Stimulated activated CD8-positive, alpha-beta memory T cell treated with anti-CD3 and anti-CD28 coated beads, Interleukin-4, amount 100 ng/mL, for 24 hours (primary cell): ENCODE results near the gene ANKS3.

Experiments
- DNase-seq: peaks from one replicate; pipeline ENCODE4 v3.0.0-alpha.2; 2020; ENCODE audit warnings: low read depth

The ANKS3 gene

DNA sequence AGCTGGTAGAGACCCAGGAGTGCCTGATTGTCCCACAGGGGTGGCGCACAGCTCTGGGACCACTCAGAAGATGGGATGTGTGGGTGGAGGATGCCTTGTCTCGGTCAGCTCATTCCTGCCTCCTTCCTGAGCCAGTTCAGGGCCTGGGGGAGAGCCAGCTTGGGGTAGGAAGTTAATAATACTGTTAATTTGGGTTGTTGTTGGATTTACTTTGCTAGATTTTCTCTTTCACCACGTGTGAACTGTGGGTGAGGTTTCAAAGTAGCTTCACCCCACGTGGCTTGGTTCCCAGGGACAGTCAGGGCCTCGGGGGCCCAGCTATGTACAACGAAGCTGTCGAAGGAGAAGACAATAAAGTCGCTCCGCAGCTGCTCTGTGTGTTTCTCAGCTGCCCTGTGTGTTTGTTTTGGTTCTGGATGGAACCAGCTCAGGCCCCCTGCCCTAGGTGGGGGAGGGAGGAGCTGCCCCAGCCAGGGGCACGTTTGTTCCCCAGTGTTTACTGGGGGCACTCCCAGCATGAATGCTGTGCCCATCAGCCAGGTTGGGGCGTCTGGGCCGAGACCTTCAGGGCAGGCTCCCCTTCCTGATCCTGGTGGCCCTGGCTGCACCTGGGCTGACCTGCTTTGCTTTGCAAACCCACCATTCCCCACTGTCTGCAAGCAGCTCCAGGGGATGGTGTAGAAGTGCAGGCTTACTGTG lies 38.4 kb downstream of the ANKS3 start:
- no peak for DNase-seq

DNA sequence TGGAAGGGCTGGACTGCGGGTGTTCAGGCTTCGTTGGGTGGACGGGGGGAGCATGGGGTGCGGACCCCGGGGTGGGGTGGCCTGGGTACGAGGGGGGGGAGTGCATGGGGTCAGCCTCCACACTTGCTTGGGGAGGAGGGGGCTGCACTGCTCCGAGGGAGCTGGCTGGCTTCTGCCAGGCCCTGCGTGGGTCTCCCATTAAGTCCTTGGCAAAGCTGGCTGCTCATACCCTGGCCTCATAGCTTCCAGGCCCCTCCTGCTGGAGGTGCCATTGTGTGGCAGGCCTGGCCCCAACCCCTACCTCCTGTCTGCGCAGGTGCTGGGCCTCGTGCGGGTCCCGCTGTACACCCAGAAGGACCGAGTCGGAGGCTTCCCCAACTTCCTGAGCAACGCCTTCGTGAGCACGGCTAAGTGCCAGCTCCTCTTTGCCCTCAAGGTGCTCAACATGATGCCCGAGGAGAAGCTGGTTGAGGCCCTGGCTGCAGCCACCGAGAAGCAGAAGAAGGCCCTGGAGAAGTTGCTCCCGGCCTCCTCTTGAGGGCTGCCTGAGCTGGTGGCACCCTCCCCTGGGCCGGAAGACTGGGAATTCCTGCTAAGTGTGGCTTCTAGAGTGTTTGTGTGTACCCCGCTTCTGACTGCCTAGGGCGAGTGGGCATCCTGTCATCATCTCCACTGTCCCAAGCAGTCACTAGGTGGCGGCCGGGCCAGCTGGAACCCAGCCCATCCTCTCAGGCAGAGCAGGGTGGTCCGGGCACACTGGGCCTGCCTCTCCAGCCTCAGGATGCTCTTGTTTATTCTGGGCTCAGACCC lies 39.2 kb downstream of the ANKS3 start:
- DNase-seq, result no peak

DNA sequence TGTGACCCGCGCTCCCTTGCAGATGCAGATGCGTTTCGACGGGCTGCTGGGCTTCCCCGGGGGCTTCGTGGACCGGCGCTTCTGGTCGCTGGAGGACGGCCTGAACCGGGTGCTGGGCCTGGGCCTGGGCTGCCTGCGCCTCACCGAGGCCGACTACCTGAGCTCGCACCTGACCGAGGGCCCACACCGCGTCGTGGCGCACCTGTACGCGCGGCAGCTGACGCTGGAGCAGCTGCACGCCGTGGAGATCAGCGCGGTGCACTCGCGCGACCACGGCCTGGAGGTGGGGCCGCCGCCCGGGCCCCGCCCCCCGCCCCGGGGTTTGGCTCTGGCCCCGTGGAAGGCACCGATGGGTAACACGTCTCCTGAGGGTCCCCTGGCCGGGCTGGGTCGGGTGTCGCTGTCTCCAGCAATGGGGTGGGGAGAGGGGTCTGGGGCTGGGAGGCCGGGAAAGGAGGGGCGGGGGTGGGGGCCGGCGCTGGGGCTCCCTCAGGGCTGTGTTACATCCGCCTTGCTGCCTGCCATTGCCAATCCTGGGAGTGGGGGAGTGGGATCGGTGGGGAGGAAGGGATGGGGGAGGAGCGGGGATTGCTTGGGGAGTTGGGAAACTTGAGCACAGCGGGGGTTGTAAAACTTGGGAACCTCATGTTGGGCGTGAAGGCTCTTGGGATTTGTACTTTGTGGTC lies 40.0 kb downstream of the ANKS3 start:
- DNase-seq, result peak; percentile 23

DNA sequence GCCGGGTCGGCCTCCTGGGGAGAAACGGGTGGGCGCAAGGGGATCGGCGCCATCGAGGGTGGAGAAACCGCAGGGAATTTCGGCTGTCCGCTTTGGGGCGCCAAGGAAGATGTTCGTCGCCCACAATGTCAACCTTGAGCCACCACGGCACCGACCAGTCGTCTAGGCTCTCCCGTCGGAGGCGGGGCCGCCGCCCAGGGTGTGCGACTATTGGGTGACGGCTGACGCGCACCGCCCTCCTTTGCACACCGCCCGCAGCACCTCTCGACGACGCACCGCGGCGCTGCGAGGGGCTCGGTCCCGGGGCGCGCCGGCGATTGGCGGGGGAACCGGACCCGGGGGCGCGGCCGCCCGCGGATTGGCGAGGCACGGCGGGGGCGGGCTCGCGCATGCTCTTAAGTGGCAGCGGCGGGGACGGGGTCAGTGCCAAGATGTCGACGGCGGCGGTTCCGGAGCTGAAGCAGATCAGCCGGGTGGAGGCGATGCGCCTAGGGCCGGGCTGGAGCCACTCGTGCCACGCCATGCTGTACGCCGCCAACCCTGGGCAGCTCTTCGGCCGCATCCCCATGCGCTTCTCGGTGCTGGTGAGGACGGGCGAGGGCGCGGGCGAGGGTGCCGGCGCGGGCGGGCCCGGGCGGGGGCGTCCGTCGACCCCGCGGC lies 40.6 kb downstream of the ANKS3 start, which contains the start of gene NUDT16L1:
TSS of gene NUDT16L1 (plus strand) at position 267 of the 660 bp plus-strand sequence. CDS start at position 432, 165 bp downstream.
- peak; percentile 96 for DNase-seq

DNA sequence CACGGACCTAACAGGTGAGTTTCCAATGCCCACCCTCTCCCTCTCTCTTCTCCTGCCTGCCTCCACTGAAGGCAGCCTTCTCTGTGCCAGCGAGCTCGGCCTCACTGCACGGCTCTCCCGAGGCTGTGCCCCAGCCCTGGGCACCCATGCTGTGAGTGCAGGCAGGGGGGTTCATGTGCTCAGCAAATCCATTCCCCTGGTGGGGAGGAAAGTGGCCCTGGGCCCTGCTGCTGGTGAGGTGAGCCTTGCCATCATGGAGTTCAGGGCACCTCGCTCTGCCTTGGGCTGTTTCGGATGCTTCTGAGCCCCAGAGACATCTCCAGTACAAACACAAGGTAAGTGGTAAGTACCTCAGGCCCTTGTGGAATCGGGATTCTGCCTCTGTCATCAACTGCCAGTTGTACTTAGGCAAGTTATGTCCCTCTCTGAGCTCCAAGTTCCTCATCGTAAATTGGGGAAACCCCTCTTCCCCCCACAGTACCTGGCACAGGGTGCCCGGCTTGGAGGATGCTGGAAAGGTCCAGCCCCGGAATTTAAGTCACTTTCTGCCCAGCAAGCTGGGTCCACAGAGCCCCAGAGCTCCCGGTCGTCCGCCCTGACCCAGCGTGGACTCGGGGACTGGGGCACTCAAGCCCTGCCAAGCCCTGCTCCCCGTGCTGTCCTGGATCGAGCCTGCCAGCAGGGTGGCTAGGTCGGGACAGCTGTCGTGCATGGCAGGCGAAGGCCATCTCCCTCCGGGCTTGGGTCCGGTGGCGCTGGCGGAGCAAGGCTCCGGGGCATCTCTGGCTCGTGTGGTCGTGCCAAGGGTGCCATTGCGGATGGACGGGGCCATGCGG lies 41.4 kb downstream of the ANKS3 start:
- no peak for DNase-seq

DNA sequence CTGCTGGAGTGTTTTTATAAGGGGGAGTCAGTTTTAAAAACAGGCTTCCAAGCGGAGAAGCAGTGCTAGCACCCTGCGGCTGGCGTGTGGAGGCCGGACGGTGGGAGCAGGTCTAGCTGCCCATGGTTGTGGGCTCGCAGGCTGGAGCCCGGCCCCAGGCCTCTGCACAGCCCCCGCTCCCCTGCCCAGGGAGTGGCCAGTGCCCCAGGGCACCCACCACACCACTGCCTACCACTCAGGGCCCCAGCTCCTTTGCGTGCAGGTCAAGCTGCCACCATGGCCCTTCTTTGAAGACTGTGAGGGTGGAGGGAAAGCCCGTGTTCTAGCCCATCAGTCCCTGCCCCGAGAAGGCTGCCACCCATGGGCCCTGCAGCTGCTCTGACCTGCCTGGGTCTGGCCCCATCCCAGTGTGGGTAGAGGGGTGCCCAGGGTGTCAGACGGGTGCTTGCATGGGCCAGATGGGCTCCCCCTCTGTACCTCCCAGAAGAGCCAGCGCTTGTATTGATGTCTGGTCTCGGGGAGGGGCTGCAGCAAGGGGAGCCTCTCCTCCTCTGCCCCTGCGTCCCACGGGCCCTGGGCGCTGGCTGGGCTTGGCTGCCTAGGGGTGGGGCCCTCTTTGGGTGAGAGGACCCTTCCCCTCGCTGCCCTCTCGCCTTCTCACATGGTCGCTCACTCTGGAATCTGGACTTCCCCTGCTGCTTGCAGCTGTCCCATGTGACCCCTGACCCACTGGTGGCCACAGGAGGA lies 42.2 kb downstream of the ANKS3 start:
- DNase-seq, result no peak

DNA sequence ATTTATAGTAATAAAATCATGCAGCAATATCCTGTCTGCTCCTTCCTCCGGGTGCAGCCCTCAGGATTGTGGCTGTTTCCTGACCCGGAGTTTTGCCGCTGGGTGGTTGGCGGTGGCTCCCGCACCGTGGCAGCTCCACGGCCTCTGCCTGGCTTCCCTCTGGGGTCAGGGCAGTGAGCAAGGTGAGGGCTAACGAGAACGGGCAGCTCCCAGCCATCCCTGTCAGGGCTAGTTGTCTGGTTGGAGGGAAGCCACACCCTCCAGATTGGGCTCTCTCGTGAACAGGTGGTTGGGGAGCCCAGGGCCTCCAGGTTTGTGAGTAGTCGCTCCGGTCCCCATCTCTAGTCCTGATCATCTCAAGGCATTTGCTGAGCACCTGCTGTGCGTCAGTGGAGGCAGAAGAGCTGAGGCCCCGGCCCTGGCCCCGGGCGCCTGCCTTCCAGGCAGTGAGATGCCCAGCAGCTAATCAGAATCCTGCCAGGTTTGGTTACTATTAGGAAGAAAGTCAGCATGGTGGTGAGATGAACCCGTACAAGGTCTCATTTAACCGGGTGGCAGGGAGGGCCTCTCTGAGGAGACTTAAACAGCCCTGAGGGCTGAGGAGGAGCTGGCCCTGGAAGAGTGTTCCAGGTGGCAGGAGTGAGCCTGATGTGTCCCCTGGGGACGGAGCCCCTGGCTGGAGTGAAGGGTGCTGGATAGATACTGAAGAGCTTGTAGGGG lies 43.0 kb downstream of the ANKS3 start:
- no peak for DNase-seq

DNA sequence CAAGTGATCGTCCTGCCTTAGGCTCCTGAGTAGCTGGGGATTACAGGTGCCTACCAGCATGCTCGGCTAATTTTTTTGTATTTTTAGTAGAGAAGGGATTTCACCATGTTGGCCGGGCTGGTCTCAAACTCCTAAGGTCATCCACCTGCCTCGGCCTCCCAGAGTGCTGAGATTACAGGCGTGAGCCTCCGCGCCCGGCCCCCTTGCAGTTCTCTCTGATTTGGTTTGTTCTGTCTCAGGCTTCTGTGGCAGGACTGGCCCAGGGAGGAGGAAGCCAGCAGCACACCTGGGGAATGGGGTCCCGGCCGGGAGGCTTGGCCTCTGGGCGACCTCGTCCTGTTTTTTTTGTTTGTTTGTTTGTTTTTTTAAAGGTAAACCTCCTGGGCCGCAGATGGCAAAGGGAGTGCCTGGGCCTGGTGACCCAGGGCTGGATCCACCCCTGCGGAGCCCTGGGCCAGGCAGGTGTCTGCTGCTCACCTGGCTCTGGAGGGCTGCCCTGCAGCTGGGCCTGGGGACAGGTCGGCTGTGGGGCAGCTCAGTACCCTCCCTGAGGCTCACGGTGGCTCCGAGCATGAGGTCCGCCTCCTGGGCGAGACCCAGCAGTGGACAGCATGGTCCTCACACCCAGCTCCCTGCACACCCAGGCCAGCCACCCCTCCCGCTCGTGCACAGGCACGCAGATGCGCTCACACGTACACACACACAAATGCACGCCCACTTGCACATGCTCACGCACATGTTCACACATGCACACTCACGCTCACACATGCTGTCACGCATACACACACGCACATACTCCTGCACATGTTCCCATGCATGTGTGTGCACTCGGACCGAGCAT lies 44.0 kb downstream of the ANKS3 start:
- no peak for DNase-seq

DNA sequence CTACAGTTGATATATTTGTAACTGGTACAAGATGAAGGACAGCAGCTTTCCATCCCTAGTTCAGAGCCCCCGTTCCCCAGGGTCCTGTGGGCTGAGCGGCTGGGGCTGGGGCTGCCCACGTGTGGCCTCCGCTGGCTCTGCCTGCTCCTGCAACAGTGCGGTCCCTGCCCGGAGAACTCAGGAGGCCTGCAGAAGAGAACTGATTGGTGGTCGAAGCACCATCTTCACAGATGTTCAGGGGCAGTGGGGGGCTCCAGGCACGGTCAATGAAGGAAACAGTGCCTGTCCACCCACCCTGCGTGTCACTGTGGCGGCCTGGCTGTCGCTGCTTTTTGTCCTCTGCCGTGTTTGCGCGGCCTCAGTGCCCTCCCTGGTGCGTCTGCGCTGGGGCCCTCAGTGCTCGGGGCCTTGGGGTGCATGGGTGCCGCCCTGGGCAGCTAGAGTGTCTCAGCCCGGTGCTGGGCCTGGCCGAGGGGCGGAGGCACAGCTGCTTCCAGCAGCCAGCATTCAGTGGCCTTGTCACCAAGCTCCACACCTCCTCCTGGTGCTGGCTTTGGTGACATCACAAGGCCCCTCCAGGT lies 44.9 kb downstream of the ANKS3 start:
- DNase-seq, result no peak

DNA sequence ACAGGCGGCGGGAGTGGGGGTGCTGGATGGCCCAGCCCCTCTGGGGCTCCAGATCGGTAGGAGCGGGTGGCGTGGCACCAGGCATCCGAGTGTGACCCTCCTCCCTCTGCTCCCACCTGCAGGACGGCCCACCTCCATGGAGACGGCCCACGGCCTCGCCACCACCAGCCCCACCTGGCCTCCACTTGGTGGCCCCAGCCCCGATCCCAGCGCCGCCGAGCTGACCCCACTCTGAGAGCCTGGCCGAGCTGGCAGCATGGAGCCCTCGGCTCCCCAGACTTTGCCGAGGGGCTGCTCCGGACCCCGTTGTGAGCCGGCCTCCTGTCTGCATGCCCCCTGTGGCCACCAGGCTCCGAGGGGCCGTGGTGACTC lies 45.4 kb downstream of the ANKS3 start:
- DNase-seq, result no peak

DNA sequence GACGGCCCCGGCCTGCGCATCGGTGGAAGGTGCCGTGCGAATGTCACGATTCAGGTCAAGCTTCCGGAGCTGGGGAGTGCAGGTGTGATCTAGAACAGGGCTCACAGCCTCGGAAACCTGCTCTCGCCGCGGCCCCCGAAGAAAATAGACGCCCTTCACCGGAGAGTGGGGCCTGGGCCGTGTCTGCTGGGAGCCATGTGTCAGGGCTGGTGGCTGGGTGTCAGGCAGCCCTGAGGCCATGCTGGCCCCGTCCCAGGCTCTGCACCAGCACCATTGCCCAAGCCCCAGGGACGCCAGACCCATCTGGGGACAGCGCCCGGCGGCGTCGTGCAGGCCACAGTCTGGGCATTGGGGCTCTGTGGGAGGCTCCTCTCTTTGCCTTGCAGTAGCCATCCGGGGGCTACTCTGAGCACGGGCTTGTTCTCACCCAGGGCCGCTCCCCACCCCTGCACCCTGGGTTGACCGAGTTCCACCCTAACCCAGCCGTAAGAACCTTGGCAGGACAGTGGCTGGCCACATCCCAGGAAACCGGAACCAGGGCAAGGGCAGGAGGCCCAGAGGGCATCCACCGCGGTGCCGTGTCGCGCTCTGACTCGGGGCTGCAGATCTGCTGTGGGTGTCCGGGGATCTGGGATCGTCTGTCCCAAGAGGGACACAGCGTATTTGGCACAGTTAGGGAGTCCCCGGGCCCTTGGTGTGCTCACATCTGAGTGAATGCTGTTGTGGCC lies 46.0 kb downstream of the ANKS3 start:
- DNase-seq, result no peak

DNA sequence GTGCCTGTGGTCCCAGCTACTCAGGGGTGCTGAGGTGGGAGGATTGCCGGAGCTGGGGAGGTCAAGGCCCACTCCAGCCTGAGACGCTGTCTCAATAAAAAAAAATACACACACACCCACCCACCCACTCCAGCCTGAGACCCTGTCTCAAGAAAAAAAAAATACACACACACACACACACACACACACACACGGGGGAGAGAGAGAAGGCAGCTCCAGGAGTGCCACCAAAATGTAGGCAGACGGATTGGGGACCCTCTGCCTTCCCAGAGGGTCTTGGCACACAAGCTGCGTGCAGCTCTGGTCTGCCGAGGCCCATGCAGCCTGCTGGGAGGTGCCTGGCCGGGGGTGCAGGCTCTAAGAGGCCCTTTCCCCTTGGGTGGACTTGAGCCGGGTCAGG lies 46.7 kb downstream of the ANKS3 start:
- DNase-seq, result no peak

DNA sequence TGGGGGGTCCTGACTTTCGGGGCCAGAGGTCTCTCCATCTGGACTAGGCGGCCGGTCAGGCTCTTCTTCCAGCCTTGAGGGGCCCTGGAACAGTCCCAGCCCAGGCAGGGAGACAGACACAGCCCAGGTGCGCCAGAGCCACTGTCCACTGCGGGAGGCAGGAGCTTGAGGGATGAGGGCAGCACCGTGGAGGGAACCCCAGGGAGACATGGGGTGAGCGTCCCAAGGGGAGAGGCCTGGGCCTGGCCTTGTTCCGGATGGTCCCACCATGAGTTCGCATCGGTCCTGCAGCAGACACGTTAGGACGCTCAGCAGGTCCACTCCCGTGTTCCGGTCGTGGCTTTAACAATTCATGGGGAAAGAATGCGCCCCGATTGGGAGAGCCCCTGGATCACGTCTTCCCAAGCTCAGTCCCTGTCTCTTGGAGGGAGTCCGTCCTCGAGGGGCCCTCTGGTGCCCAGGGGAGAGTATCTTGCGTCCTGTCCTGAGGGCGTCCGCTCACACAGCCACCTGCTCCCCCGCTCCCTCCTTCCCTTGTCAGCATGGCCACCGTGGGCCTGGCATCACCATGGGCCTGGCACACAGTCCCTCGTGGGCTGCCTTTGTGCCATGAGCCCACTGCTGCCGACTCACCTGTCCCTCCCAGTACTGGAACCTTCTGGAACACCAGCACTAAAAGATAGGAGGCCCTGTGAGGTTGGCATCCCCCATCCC lies 47.4 kb downstream of the ANKS3 start:
- DNase-seq, result no peak

DNA sequence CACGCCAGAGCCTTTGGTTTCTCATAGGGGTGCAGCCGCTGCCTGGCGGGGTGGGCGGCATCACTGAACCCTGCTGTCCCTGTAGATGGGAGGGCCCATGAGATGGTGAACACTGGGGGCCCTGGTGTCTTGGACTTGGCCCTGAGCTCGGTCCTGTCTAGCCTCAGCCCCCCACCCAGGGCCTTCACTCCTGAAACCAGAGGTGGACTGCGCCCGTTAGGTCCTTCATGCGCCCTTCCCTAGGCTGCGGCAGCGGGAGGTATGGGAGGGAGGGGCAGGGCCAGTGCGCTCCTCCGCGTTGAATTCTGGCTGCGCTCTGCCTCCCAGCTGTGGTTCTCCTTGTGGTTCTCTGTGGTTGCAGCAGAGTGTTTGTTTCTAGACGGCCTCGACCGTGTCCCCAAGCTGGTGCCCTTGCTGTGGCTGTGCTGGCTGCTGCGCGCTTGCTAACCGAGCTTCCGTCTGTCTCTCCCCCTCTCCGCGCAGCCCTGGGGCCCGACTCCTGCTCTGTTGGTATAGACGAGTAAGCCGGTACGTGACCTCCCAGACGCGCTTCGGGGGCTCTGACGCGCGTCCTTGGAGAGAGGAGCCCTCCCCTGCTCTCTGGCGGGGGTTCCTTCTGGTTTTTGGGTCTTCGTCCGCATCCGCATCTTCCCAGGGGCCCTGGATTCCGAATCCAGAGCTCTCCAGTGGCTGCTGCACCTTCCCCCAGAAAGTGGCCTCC lies 48.1 kb downstream of the ANKS3 start:
- no peak for DNase-seq

DNA sequence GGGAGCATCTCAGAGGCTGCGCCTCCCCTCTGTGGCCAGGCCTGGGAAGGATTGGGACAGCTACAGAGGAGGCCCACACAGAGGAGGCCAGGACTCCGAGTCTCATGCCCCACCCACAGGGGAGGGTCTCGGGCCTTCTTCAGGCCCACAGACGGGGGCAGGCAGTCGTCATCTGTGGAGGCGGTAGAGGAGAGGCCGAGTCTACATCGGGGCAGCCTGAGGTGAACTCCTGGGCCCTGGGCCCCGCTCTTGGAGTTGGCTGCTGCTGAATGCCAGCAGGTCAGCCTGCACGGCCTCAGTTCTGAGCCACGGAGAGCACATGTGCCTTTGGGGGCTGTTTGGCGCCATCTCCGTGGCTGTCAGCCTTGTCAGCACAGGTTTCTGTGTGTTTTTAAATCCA lies 48.8 kb downstream of the ANKS3 start:
- no peak for DNase-seq

DNA sequence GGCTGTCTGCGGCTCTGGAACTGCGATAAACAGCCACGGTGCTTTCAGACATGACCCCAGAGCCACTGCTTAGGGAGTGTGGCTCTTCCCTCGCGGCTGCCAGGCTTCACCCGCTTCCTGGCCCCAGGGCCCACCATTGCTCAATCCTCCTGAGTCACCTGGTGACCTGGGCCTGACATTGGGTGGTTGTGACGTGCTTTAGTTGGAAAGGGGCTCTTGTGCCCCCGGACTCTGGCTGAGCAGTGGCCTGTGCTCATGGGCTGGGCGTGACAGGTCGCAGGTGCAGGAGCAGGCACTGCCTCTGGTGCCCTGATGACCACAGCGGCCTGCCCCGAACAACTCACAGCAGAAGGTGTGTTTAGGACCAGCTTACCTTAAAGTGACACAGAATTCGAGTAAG lies 49.3 kb downstream of the ANKS3 start:
- no peak for DNase-seq
